Right forelimb (tissue), 1 donor: Measurements from ENCODE around the gene CDKN2A.

Experiments
- DNase-seq: peaks from one replicate; pipeline ENCODE4 v3.0.0-alpha.2; 2018

Gene CDKN2A

GRCh38 chr9:21935631-21936030, 58.6 kb downstream of the CDKN2A start:
- DNase-seq: no peak

GRCh38 chr9:21933865-21934264, 60.3 kb downstream of the CDKN2A start:
- DNase-seq: no peak

GRCh38 chr9:21933281-21933680, 60.9 kb downstream of the CDKN2A start:
- DNase-seq: no peak

- no peak for DNase-seq
Measured at GRCh38 chr9:21931428-21931827, 62.8 kb downstream of the CDKN2A start.

GRCh38 chr9:21927752-21928151, 66.4 kb downstream of the CDKN2A start:
- DNase-seq: no peak

- no peak for DNase-seq
Measured at GRCh38 chr9:21923694-21924093, 70.5 kb downstream of the CDKN2A start.

- DNase-seq: no peak
Measured at GRCh38 chr9:21919377-21920362, 74.5 kb downstream of the CDKN2A start.
